HG03095 (cell line): ENCODE data around the gene RNF182.

ENCODE experiments used
- ATAC-seq: cut with Tn5 transposase; IDR thresholded peaks from one replicate; pipeline ENCODE4 v1.9.1; 2021; ENCODE audit warnings: moderate library complexity; ENCODE audit not compliant: unreplicated experiment

Gene RNF182

DNA sequence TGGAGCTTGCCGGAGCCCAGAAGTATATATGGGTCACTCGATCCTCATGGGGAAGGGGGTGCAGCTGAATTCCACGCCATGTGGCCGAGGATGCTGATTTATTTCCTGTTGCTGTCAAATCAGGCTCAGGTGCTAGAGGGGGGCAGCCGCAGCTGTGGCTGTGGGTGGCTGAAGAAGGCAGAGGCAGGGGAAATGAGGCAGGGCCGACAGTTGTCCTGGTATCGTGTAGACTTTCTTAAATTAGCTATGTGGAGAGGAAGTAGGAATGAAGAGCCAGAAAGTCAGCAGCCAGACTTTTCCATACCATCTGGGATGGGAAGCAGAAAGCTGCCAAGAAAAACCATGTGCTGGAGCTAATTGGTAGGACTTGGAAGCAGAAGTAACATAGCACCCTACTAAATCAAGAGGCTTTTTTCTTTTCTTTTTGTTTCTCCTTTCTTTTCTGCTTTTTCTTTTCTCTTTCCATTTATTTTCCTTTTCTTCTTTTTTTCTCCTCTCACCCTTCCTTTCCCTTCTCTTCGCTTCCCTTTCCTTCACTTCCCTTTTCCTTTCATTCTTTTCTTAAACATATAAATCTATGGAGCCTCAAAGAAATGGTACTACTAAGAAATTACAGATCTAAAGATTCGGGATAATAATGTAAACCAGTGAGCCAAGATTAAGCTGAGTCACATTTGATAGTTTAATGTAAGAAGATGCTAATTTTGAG, 102.2 kb downstream of the RNF182 start:
- no peak for ATAC-seq

DNA sequence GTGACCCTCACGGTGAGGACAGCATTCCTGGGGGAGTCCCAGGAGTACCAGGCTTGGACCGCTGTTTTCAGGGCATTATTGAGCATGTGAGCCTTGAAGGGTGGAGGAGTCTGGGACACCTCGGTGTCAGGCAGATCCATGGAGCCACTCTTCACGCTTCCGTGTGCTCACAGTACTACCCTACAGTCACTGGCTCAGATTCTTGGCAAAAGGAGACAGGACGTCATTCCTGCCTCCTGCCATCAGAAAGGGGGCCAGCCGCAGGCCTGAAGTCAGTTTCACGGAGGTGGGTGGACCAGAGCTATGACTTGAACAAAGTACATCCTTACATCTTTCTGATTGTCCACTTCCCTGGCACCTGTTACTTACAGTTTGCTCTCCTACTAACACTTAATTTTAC, 103.9 kb downstream of the RNF182 start:
- no peak for ATAC-seq

DNA sequence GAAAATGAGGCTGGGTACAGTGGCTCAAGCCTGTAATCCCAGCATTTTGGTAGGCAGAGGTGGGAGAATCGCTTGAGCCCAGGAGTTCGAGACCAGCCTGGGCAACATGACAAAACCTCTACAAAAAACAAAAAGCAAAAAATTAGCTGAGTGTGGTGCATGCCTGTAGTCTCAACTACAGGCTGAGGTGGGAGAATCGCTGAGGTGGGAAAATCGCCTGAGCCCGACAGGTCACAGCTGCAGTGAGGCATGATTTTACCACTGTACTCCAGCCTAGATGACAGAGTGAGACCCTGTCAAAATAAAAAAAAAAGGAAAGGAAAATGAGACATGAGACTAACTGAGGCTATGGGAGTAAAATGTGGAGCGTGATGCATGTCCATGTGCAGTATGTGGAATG, 104.9 kb downstream of the RNF182 start:
- ATAC-seq = no peak
